ENCODE data around the gene DEFB123. TPM values are rescaled to one million over a fixed set of nuclear protein-coding genes. Genes with fewer than 3 reads are reported as not detected.
"Not testable (repeated sequence)": the region's sequence is repeated elsewhere in the genome, so short reads cannot be mapped to it uniquely, and the experiment has no call there.

Gene DEFB123
- total RNA-seq, 2 experiments from 2014 or later = not detected

GRCh38 chr20:31454361-31454760 is 13.9 kb downstream of the DEFB123 start:
- H3K9me3 Mint-ChIP-seq = no peaks in the 10 kb centered on the region
- TF ChIP-seq CTCF (IDR thresholded peaks at IDR 0.05) = no peak
- ChIA-PET POLR2A (no interaction called here), CTCF (interaction anchor here (0.6 to 0.9 kb wide), 2 partner anchors 48 to 49 kb away, joined by 3 to 4 read pairs; no protein-coding TSS in a partner anchor)
- H3K4me1 Mint-ChIP-seq (ENCODE audit: low read depth) = no peaks in the 10 kb centered on the region
- H3K27me3 Mint-ChIP-seq = peaks cover 10% of the 10 kb centered on the region
- ATAC-seq (no peak), DNase-seq (no peak)
- H3K36me3 Mint-ChIP-seq (ENCODE audit: low read depth) = no peaks in the 10 kb centered on the region
- no peak overlapping the region for H3K4me3 Mint-ChIP-seq
- H3K27ac Mint-ChIP-seq = no peak overlapping the region
- intact Hi-C loops (cut with micrococcal nuclease) = no loop called here

GRCh38 chr20:31470946-31471345 is 30.5 kb downstream of the DEFB123 start:
- Mint-ChIP-seq H3K27me3 (peaks cover 23% of the 10 kb centered on the region), H3K4me1 (ENCODE audit: low read depth) (peaks cover 13% of the 10 kb centered on the region)
- H3K9me3 Mint-ChIP-seq; DNase-seq; POLR2A ChIA-PET; ATAC-seq; CTCF ChIA-PET; H3K4me3 Mint-ChIP-seq; intact Hi-C loops (cut with micrococcal nuclease); H3K36me3 Mint-ChIP-seq (ENCODE audit: low read depth); H3K27ac Mint-ChIP-seq: not testable (repeated sequence)

DNA sequence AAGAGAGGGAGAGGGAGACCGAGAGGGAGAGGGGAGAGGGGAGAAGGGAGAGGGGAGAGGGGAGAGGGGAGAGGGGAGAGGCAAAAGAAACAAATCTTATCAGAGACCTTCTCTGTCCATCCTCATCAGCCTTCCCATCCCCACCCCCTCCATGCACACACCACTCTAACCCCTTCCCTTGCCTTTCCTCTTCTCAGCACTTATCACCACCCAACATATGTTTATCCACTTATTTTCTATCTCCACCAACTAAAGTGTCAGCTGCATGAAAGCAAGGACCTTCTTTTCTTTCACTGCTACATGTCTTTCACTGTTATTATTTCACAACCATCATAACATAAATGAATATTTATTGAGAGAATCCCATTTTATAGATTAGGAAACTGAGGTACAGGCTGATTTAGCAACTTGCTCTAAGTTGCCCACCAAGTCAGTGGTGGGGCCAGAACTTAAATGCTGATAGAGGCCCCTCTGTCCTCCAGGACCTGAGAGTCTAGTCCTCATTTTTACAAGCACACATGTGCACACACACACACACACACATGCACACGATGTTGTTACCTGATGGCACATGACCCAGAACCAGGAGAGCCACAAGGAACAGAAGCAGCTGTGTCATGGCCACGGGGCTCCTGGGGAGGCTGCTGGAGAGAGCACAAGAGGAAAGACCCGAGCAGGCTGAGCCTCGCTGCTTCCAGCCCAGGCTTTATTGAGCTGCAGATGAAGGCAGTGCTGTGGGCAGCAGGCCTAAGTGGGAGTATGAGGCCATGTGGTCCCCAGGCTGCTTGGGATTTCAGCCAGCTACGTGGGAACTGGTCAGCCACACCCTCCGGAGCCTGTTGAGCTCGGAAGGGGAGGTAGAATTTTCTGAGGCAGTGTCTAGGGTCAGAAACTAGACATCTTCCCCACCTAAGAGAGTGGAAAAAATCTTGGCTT is 32.2 kb downstream of the DEFB123 start:
- no peak overlapping the region for H3K27ac Mint-ChIP-seq
- ATAC-seq (no peak), DNase-seq (no peak)
- no peaks in the 10 kb centered on the region for H3K36me3 Mint-ChIP-seq (ENCODE audit: low read depth)
- TF ChIP-seq CTCF (IDR thresholded peaks at IDR 0.05) = no peak
- H3K9me3 Mint-ChIP-seq = peaks cover 2% of the 10 kb centered on the region
- peaks cover 15% of the 10 kb centered on the region for H3K4me1 Mint-ChIP-seq (ENCODE audit: low read depth)
- peaks cover 36% of the 10 kb centered on the region for H3K27me3 Mint-ChIP-seq
- POLR2A ChIA-PET = no interaction called here
- H3K4me3 Mint-ChIP-seq = no peak overlapping the region
- CTCF ChIA-PET = interaction anchor here (1.1 to 4.6 kb wide), 2 partner anchors 12 to 30 kb away, joined by 3 to 23 read pairs; no protein-coding TSS in a partner anchor
- intact Hi-C loops (cut with micrococcal nuclease) = no loop called here

DNA sequence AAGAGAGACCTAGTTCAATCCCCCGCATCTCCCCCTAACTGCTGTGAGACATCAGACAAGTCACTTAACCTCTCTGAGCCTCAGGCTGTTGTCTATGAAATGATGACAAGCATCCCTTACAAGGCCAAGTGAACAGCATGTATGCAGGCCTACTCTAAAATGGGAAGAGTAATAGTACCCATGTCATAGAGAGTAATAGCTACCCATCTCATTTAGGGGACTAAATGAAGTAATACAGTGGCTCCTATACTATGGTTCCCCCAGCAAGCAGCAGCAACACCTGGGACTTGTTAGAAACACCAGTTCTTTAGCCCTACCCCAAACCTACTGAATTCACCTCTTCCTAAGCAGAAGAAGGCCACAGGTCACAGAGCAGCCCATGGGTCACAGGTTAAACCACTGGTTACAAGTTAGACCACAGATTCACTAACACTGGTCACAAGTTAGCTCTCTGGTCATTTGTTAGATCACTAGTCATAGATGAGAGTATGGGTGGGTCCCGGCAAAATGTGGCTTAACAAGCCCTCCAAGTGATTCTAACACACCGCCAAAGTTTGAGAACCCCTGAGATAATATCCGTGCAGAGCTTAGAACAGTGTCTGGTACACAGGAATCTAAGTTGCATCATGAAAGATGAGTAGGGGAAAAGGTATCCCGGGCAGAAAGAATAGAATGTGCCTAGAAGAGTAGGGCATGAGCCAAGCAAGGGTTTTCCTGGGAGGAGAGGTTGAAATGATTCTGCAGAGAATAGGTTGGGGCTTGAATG is 33.1 kb downstream of the DEFB123 start:
- peaks cover 15% of the 10 kb centered on the region for H3K4me1 Mint-ChIP-seq (ENCODE audit: low read depth)
- ATAC-seq = no peak
- no peak overlapping the region for H3K4me3 Mint-ChIP-seq
- intact Hi-C loops (cut with micrococcal nuclease) = no loop called here
- no peaks in the 10 kb centered on the region for H3K36me3 Mint-ChIP-seq (ENCODE audit: low read depth)
- no peak for DNase-seq
- CTCF ChIA-PET = interaction anchor here (1.1 to 4.6 kb wide), 3 partner anchors 12 to 41 kb away, joined by 3 to 23 read pairs (median 3); partner anchors contain the start of gene HM13
- H3K27me3 Mint-ChIP-seq = peaks cover 44% of the 10 kb centered on the region
- TF ChIP-seq CTCF (IDR thresholded peaks at IDR 0.05) = no peak
- POLR2A ChIA-PET = interaction anchor here (1.0 kb wide), 1 partner anchor 9 kb away, joined by 3 read pairs; no protein-coding TSS in a partner anchor
- no peak overlapping the region for H3K27ac Mint-ChIP-seq
- peaks cover 2% of the 10 kb centered on the region for H3K9me3 Mint-ChIP-seq

- CTCF ChIA-PET = interaction anchor here (1.3 to 4.6 kb wide), 2 partner anchors 29 to 40 kb away, joined by 3 to 23 read pairs; partner anchors contain the start of gene HM13
- DNase-seq = peak; percentile 19
These were observed 33.6 kb downstream of the DEFB123 start for GRCh38 chr20:31474097-31474436.

More at GRCh38 chr20:31474097-31474436, 33.6 kb downstream of the DEFB123 start:
- peaks cover 2% of the 10 kb centered on the region for H3K9me3 Mint-ChIP-seq
- no peak for TF ChIP-seq CTCF (IDR thresholded peaks at IDR 0.05)
- peak; percentile 61 for ATAC-seq
- peaks cover 15% of the 10 kb centered on the region for H3K4me1 Mint-ChIP-seq (ENCODE audit: low read depth)
- no peak overlapping the region for H3K27ac Mint-ChIP-seq
- no peak overlapping the region for H3K4me3 Mint-ChIP-seq
- intact Hi-C loops (cut with micrococcal nuclease) = no loop called here
- H3K27me3 Mint-ChIP-seq = peaks cover 44% of the 10 kb centered on the region
- H3K36me3 Mint-ChIP-seq (ENCODE audit: low read depth) = no peaks in the 10 kb centered on the region
- POLR2A ChIA-PET = interaction anchor here (1.0 kb wide), 1 partner anchor 8 kb away, joined by 3 read pairs; no protein-coding TSS in a partner anchor

Data from activated CD8-positive, alpha-beta T cell treated with anti-CD3 and anti-CD28 coated beads for 36 hours (primary cell).